Neuron (in vitro differentiated cells): ENCODE data around the gene HHAT.

ENCODE experiments used
- H2AFZ ChIP-seq: one replicate; pipeline ENCODE4 v1.6.1; 2013; ENCODE audit warnings: low read depth, mild to moderate bottlenecking, inconsistent platforms, low read length, moderate library complexity
- H3K27me3 ChIP-seq: one replicate; pipeline ENCODE4 v1.6.1; 2013; ENCODE audit warnings: low read length; ENCODE audit not compliant: insufficient read depth
- H3K36me3 ChIP-seq: one replicate; pipeline ENCODE4 v1.6.1; 2013; ENCODE audit warnings: low read length; ENCODE audit not compliant: insufficient read depth
- H3K4me1 ChIP-seq: one replicate; pipeline ENCODE4 v1.6.1; 2013; ENCODE audit warnings: low read length; ENCODE audit not compliant: insufficient read depth
- H3K4me3 ChIP-seq: 2 replicates; pipeline ENCODE4 v1.5.1; 2013; ENCODE audit warnings: mild to moderate bottlenecking, low read length, moderate library complexity
- H3K9me3 ChIP-seq: one replicate; pipeline ENCODE4 v1.6.1; 2013; ENCODE audit warnings: low read length

HHAT gene

GRCh38 chr1:210607361-210607760 is 278.7 kb downstream of the HHAT start:
- Histone ChIP-seq H2AFZ (no peak overlapping the region), H3K4me3 (no peak overlapping the region), H3K4me1 (no peaks in the 10 kb centered on the region), H3K36me3 (no peaks in the 10 kb centered on the region), H3K9me3 (no peaks in the 10 kb centered on the region), H3K27me3 (no peaks in the 10 kb centered on the region)

- Histone ChIP-seq H3K36me3 (no peaks in the 10 kb centered on the region), H3K4me1 (no peaks in the 10 kb centered on the region), H3K9me3 (no peaks in the 10 kb centered on the region), H2AFZ (no peak overlapping the region), H3K27me3 (no peaks in the 10 kb centered on the region), H3K4me3 (no peak overlapping the region)
Measured at GRCh38 chr1:210608767-210609166, 280.1 kb downstream of the HHAT start.

- no peaks in the 10 kb centered on the region for H3K27me3 ChIP-seq
- H3K4me3 ChIP-seq = no peak overlapping the region
- no peaks in the 10 kb centered on the region for H3K9me3 ChIP-seq
- H3K4me1 ChIP-seq = no peaks in the 10 kb centered on the region
- H2AFZ ChIP-seq = no peak overlapping the region
- H3K36me3 ChIP-seq = no peaks in the 10 kb centered on the region
Measured at GRCh38 chr1:210616356-210616755, 287.7 kb downstream of the HHAT start.

- Histone ChIP-seq H3K27me3 (no peaks in the 10 kb centered on the region), H3K4me3 (no peak overlapping the region), H2AFZ (no peak overlapping the region), H3K4me1 (no peaks in the 10 kb centered on the region), H3K36me3 (no peaks in the 10 kb centered on the region), H3K9me3 (no peaks in the 10 kb centered on the region)
Measured at GRCh38 chr1:210617293-210617692, 288.6 kb downstream of the HHAT start.

- Histone ChIP-seq H3K27me3 (no peaks in the 10 kb centered on the region), H3K36me3 (no peaks in the 10 kb centered on the region), H3K4me1 (no peaks in the 10 kb centered on the region), H2AFZ (no peak overlapping the region), H3K4me3 (no peak overlapping the region), H3K9me3 (no peaks in the 10 kb centered on the region)
Measured at GRCh38 chr1:210618369-210618768, 289.7 kb downstream of the HHAT start.

GRCh38 chr1:210620867-210621488 is 292.3 kb downstream of the HHAT start:
- Histone ChIP-seq H3K36me3 (no peaks in the 10 kb centered on the region), H3K9me3 (no peaks in the 10 kb centered on the region), H3K27me3 (no peaks in the 10 kb centered on the region), H3K4me3 (no peak overlapping the region), H2AFZ (no peak overlapping the region), H3K4me1 (no peaks in the 10 kb centered on the region)

- Histone ChIP-seq H3K9me3 (no peaks in the 10 kb centered on the region), H3K4me3 (no peak overlapping the region), H3K36me3 (no peaks in the 10 kb centered on the region), H3K4me1 (no peaks in the 10 kb centered on the region), H3K27me3 (no peaks in the 10 kb centered on the region), H2AFZ (no peak overlapping the region)
Measured at GRCh38 chr1:210621712-210622111, 293.0 kb downstream of the HHAT start.

- H3K4me1 ChIP-seq = no peaks in the 10 kb centered on the region
- no peaks in the 10 kb centered on the region for H3K27me3 ChIP-seq
- H2AFZ ChIP-seq = no peak overlapping the region
- H3K4me3 ChIP-seq = no peak overlapping the region
- no peaks in the 10 kb centered on the region for H3K36me3 ChIP-seq
- no peaks in the 10 kb centered on the region for H3K9me3 ChIP-seq
Measured at GRCh38 chr1:210624722-210625121, 296.0 kb downstream of the HHAT start.

- Histone ChIP-seq H3K27me3 (no peaks in the 10 kb centered on the region), H3K4me3 (no peak overlapping the region), H2AFZ (no peak overlapping the region), H3K36me3 (no peaks in the 10 kb centered on the region), H3K9me3 (no peaks in the 10 kb centered on the region), H3K4me1 (no peaks in the 10 kb centered on the region)
Measured at GRCh38 chr1:210625715-210626114, 297.0 kb downstream of the HHAT start.

GRCh38 chr1:210626341-210626740 is 297.6 kb downstream of the HHAT start:
- Histone ChIP-seq H3K4me3 (no peak overlapping the region), H3K4me1 (no peaks in the 10 kb centered on the region), H3K27me3 (no peaks in the 10 kb centered on the region), H3K9me3 (no peaks in the 10 kb centered on the region), H2AFZ (no peak overlapping the region), H3K36me3 (no peaks in the 10 kb centered on the region)

- no peaks in the 10 kb centered on the region for H3K27me3 ChIP-seq
- H3K4me1 ChIP-seq = no peaks in the 10 kb centered on the region
- no peak overlapping the region for H3K4me3 ChIP-seq
- no peak overlapping the region for H2AFZ ChIP-seq
- no peaks in the 10 kb centered on the region for H3K9me3 ChIP-seq
- no peaks in the 10 kb centered on the region for H3K36me3 ChIP-seq
Measured at GRCh38 chr1:210627755-210628154, 299.1 kb downstream of the HHAT start.

- Histone ChIP-seq H3K27me3 (no peaks in the 10 kb centered on the region), H3K4me1 (peaks cover 4% of the 10 kb centered on the region), H2AFZ (no peak overlapping the region), H3K4me3 (no peak overlapping the region), H3K9me3 (no peaks in the 10 kb centered on the region), H3K36me3 (no peaks in the 10 kb centered on the region)
Measured at GRCh38 chr1:210629276-210629675, 300.6 kb downstream of the HHAT start.

GRCh38 chr1:210631399-210631798 is 302.7 kb downstream of the HHAT start:
- peaks cover 7% of the 10 kb centered on the region for H3K4me1 ChIP-seq
- no peaks in the 10 kb centered on the region for H3K9me3 ChIP-seq
- no peaks in the 10 kb centered on the region for H3K36me3 ChIP-seq
- H3K4me3 ChIP-seq = no peak overlapping the region
- H3K27me3 ChIP-seq = no peaks in the 10 kb centered on the region
- no peak overlapping the region for H2AFZ ChIP-seq

GRCh38 chr1:210633140-210633539 is 304.4 kb downstream of the HHAT start:
- H3K9me3 ChIP-seq = no peaks in the 10 kb centered on the region
- H3K27me3 ChIP-seq = no peaks in the 10 kb centered on the region
- no peak overlapping the region for H3K4me3 ChIP-seq
- H2AFZ ChIP-seq = no peak overlapping the region
- H3K36me3 ChIP-seq = no peaks in the 10 kb centered on the region
- H3K4me1 ChIP-seq = peaks cover 7% of the 10 kb centered on the region
